Type B pancreatic cell (in vitro differentiated cells): ENCODE results near the gene EP300. TPM values are rescaled to one million over a fixed set of nuclear protein-coding genes. Genes with fewer than 3 reads are reported as not detected.
A peak's percentile ranks its signal among the peaks of the same experiment; 100 is the strongest.
"Not testable (repeated sequence)": the region's sequence is repeated elsewhere in the genome, so short reads cannot be mapped to it uniquely, and the experiment has no call there.

ENCODE experiments used
- DNase-seq: peaks from one replicate; pipeline ENCODE4 v3.0.0; 2021; ENCODE audit warnings: mixed read lengths; ENCODE audit not compliant: unreplicated experiment; ENCODE audit errors: extremely low spot score
- H3K27ac Mint-ChIP-seq: 2 replicates; pipeline ENCODE4 v1.8.0; 2021; ENCODE audit warnings: mild to moderate bottlenecking, mixed read lengths
- H3K27me3 Mint-ChIP-seq: 2 replicates; pipeline ENCODE4 v1.8.0; 2021; ENCODE audit warnings: mixed read lengths
- H3K36me3 Mint-ChIP-seq: 2 replicates; pipeline ENCODE4 v1.8.0; 2021; ENCODE audit warnings: mixed read lengths
- H3K4me1 Mint-ChIP-seq: one replicate; pipeline ENCODE4 v1.8.0; 2021; ENCODE audit warnings: mixed read lengths; ENCODE audit not compliant: unreplicated experiment
- H3K4me3 Mint-ChIP-seq: 2 replicates; pipeline ENCODE4 v1.8.0; 2021; ENCODE audit warnings: mild to moderate bottlenecking, mixed read lengths
- H3K9me3 Mint-ChIP-seq: 2 replicates; pipeline ENCODE4 v1.8.0; 2021; ENCODE audit warnings: mixed read lengths
- CTCF ChIP-seq: fragments of 200-600 bp; sonication (generic); conservative IDR thresholded peaks from 2 replicates; pipeline ENCODE4 v1.5.0; 2021; ENCODE audit warnings: antibody characterized with exemption, mild to moderate bottlenecking
- total RNA-seq: library from RNA; stranded (reverse); gene quantifications from 2 replicates; pipeline ENCODE4 v1.2.1, GENCODE V29; 2021; ENCODE audit warnings: low replicate concordance

EP300 gene
- total RNA-seq, 1 donor from 2014 or later, result 87.2 TPM

GRCh38 chr22:41050883-41051282, 41.5 kb upstream of the EP300 start:
- Mint-ChIP-seq H3K27ac (no peak overlapping the region), H3K27me3 (no peaks in the 10 kb centered on the region)

GRCh38 chr22:41052661-41053490, 39.5 kb upstream of the EP300 start:
- H3K4me1 Mint-ChIP-seq, result peaks cover 23% of the 10 kb centered on the region
- H3K36me3 Mint-ChIP-seq, result no peaks in the 10 kb centered on the region
- H3K27ac Mint-ChIP-seq, result peak overlapping the region; percentile 88
- H3K27me3 Mint-ChIP-seq, result no peaks in the 10 kb centered on the region
- peaks cover 4% of the 10 kb centered on the region for H3K9me3 Mint-ChIP-seq
- DNase-seq, result no peak
- peak overlapping the region; percentile 27 for H3K4me3 Mint-ChIP-seq
- no peak for TF ChIP-seq CTCF

More at GRCh38 chr22:41050883-41051282, 41.5 kb upstream of the EP300 start:
- peak; percentile 33 for TF ChIP-seq CTCF
- peaks cover 4% of the 10 kb centered on the region for H3K9me3 Mint-ChIP-seq
- no peak overlapping the region for H3K4me3 Mint-ChIP-seq
- H3K4me1 Mint-ChIP-seq, result peaks cover 23% of the 10 kb centered on the region
- no peaks in the 10 kb centered on the region for H3K36me3 Mint-ChIP-seq
- no peak for DNase-seq

GRCh38 chr22:41057076-41057475, 35.3 kb upstream of the EP300 start:
- Mint-ChIP-seq H3K4me1 (peaks cover 14% of the 10 kb centered on the region), H3K9me3 (no peaks in the 10 kb centered on the region), H3K36me3 (no peaks in the 10 kb centered on the region), H3K27ac (no peak overlapping the region), H3K4me3 (no peak overlapping the region), H3K27me3 (no peaks in the 10 kb centered on the region)
- TF ChIP-seq CTCF, result no peak
- no peak for DNase-seq

GRCh38 chr22:41062146-41062545, 30.2 kb upstream of the EP300 start:
- Mint-ChIP-seq H3K4me3 (no peak overlapping the region), H3K36me3 (no peaks in the 10 kb centered on the region), H3K27ac (no peak overlapping the region), H3K9me3 (no peaks in the 10 kb centered on the region), H3K4me1 (no peaks in the 10 kb centered on the region), H3K27me3 (no peaks in the 10 kb centered on the region)
- no peak for TF ChIP-seq CTCF
- DNase-seq, result no peak

GRCh38 chr22:41064326-41064725, 28.1 kb upstream of the EP300 start:
- DNase-seq, H3K4me3 Mint-ChIP-seq, H3K9me3 Mint-ChIP-seq, H3K27me3 Mint-ChIP-seq, H3K4me1 Mint-ChIP-seq, H3K27ac Mint-ChIP-seq, H3K36me3 Mint-ChIP-seq: not testable (repeated sequence)

- not testable (repeated sequence) for H3K27ac Mint-ChIP-seq, H3K36me3 Mint-ChIP-seq, H3K4me3 Mint-ChIP-seq, H3K4me1 Mint-ChIP-seq, H3K9me3 Mint-ChIP-seq, H3K27me3 Mint-ChIP-seq, DNase-seq
These were observed 26.1 kb upstream of the EP300 start for GRCh38 chr22:41066341-41066740.

- not testable (repeated sequence) for H3K4me3 Mint-ChIP-seq, H3K9me3 Mint-ChIP-seq, DNase-seq, H3K4me1 Mint-ChIP-seq, H3K36me3 Mint-ChIP-seq, H3K27me3 Mint-ChIP-seq, H3K27ac Mint-ChIP-seq
These were observed 24.4 kb upstream of the EP300 start for GRCh38 chr22:41067968-41068367.
